SK-N-SH (cell line): ENCODE measurements around the gene HYLS1. TPM values are rescaled to one million over a fixed set of nuclear protein-coding genes. Genes with fewer than 3 reads are reported as not detected.
A peak's percentile ranks its signal among the peaks of the same experiment; 100 is the strongest.

Source experiments
- CTCF ChIA-PET: fragments of 300-600, 350-600 bp; formaldehyde crosslinking; extraction: SDS; loops from one replicate; lab custom pipeline; 2021; lab: Yijun Ruan, JAX
- POLR2A ChIA-PET: fragments of 350-600 bp; sonication (Branson Sonifier 250); formaldehyde crosslinking; extraction: SDS; loops from one replicate; lab custom pipeline; 2020; ENCODE audit warnings: antibody characterized with exemption, inconsistent platforms; lab: Yijun Ruan, JAX
- DNase-seq: peaks from one replicate; pipeline ENCODE4 v3.0.0; 2012
- H2AFZ ChIP-seq: fragments of 200-600 bp; sonication (generic); 2 replicates; pipeline ENCODE4 v1.8.1; 2016; ENCODE audit warnings: antibody characterized with exemption, mild to moderate bottlenecking, low read depth
- H3F3A ChIP-seq: fragments of 200-600 bp; sonication (generic); replicated peaks from 2 replicates; pipeline ENCODE3; 2016; ENCODE audit warnings: antibody characterized with exemption, mild to moderate bottlenecking; ENCODE audit not compliant: insufficient read depth
- H3K27ac ChIP-seq, 2 experiments: fragments of 200-500 bp in 1 of 2; fragments of 200-600 bp in 1 of 2; sonication (Bioruptor generic) in 1 of 2; sonication (generic), shearing (Covaris generic) in 1 of 2; 2 replicates each; pipeline versions ENCODE4 v1.5.1 to v1.6.1; 2014 to 2016; ENCODE audit warnings: low read depth in 2 of 2, inconsistent platforms in 1 of 2, low read length in 1 of 2, mild to moderate bottlenecking in 1 of 2, mixed read lengths in 1 of 2
- H3K27me3 ChIP-seq: fragments of 200-600 bp; sonication (generic), shearing (Covaris generic); 2 replicates; pipeline ENCODE4 v1.6.1; 2016; ENCODE audit warnings: mixed run types; ENCODE audit not compliant: insufficient read depth
- H3K36me3 ChIP-seq, 2 experiments: fragments of 200-500 bp in 1 of 2; fragments of 200-600 bp in 1 of 2; sonication (Bioruptor generic) in 1 of 2; sonication (generic) in 1 of 2; replicated peaks in 1 of 2; 2 replicates each; pipeline versions ENCODE3 to v1.5.1; 2014 to 2016; ENCODE audit warnings: low read length in 1 of 2, mild to moderate bottlenecking in 1 of 2; ENCODE audit not compliant: insufficient read depth in 2 of 2, control insufficient read depth in 1 of 2
- H3K4me1 ChIP-seq, 2 experiments: fragments of 200-500 bp in 1 of 2; fragments of 200-600 bp in 1 of 2; sonication (Bioruptor generic) in 1 of 2; sonication (generic), shearing (Covaris generic) in 1 of 2; 2 replicates each; pipeline versions ENCODE4 v1.5.1 to v1.6.1; 2014 to 2016; ENCODE audit warnings: low read depth in 1 of 2, low read length in 1 of 2, mixed run types in 1 of 2; ENCODE audit not compliant: insufficient read depth in 2 of 2, control insufficient read depth in 1 of 2
- H3K4me2 ChIP-seq: fragments of 200-600 bp; sonication (generic), shearing (Covaris generic); 2 replicates; pipeline ENCODE4 v1.6.1; 2017; ENCODE audit warnings: mixed run types
- H3K4me3 ChIP-seq, 2 experiments: fragments of 200-500 bp in 1 of 2; fragments of 200-600 bp in 1 of 2; sonication (Bioruptor generic) in 1 of 2; sonication (generic), shearing (Covaris generic) in 1 of 2; 2 replicates each; pipeline versions ENCODE4 v1.5.1 to v1.8.1; 2014 to 2016; ENCODE audit warnings: low read depth in 2 of 2, inconsistent platforms in 1 of 2, low read length in 1 of 2, mild to moderate bottlenecking in 1 of 2, mixed read lengths in 1 of 2, moderate library complexity in 1 of 2
- H3K79me2 ChIP-seq: fragments of 200-600 bp; sonication (generic); 2 replicates; pipeline ENCODE4 v1.8.1; 2017; ENCODE audit warnings: mild to moderate bottlenecking; ENCODE audit not compliant: insufficient read depth
- H3K9ac ChIP-seq: fragments of 200-600 bp; sonication (generic); 2 replicates; pipeline ENCODE4 v1.6.1; 2017; ENCODE audit warnings: mixed run types
- H3K9me2 ChIP-seq: fragments of 200-600 bp; sonication (generic); 2 replicates; pipeline ENCODE4 v1.6.1; 2017; ENCODE audit warnings: mixed run types
- H3K9me3 ChIP-seq: fragments of 200-600 bp; sonication (generic); 2 replicates; pipeline ENCODE4 v1.6.1; 2017; ENCODE audit warnings: mixed run types, mild to moderate bottlenecking, moderate library complexity
- H4K20me1 ChIP-seq: fragments of 200-600 bp; sonication (generic); 2 replicates; pipeline ENCODE4 v1.6.1; 2017; ENCODE audit warnings: mild to moderate bottlenecking, mixed run types; ENCODE audit not compliant: insufficient read depth
- CHD2 ChIP-seq: fragments of 150-350 bp; IDR thresholded peaks from 2 replicates; pipeline ENCODE4 v1.6.1; 2018; ENCODE audit warnings: low read length; ENCODE audit not compliant: partially characterized antibody
- EP300 ChIP-seq, 2 experiments: IDR thresholded peaks; 2 replicates each; pipeline versions ENCODE4 v1.4.0 to v1.6.1; 2012; ENCODE audit warnings: borderline replicate concordance in 1 of 2, low read depth in 1 of 2, low read length in 1 of 2
- GABPA ChIP-seq: IDR thresholded peaks from 2 replicates; pipeline ENCODE4 v1.4.0; 2012; ENCODE audit warnings: low read depth, mild to moderate bottlenecking
- NFIC ChIP-seq: IDR thresholded peaks from 2 replicates; pipeline ENCODE4 v1.4.0; 2012; ENCODE audit warnings: borderline replicate concordance
- RAD21 ChIP-seq: IDR thresholded peaks from 2 replicates; pipeline ENCODE4 v1.6.1; 2012; ENCODE audit warnings: mild to moderate bottlenecking, low read length
- RXRA ChIP-seq: IDR thresholded peaks from 2 replicates; pipeline ENCODE4 v1.4.0; 2012; ENCODE audit warnings: low read depth, mild to moderate bottlenecking, borderline replicate concordance
- SMC3 ChIP-seq: IDR thresholded peaks from 2 replicates; pipeline ENCODE4 v1.6.1; 2012; ENCODE audit warnings: low read depth, low read length, improper control_type of control experiment
- TAF1 ChIP-seq: IDR thresholded peaks from 2 replicates; pipeline ENCODE4 v1.6.1; 2012; ENCODE audit warnings: low read depth, mild to moderate bottlenecking, low read length, moderate library complexity, borderline replicate concordance
- TCF12 ChIP-seq: IDR thresholded peaks from 2 replicates; pipeline ENCODE4 v1.4.0; 2012
- WGBS: methylation state at CpG from one replicate; pipeline ENCODE4 v1.1.6; 2017; ENCODE audit warnings: low lambda C conversion rate; 5-methylcytosine and 5-hydroxymethylcytosine counted together
- polyA plus RNA-seq, 3 experiments: library from polyadenylated mRNA; depleted of rRNA; stranded (reverse); fragments of >200 nt; gene quantifications; 2 replicates each; pipeline ENCODE4 v1.2.3, GENCODE V29; 2012
- TF ChIP-seq, protein P1 (sequence below): IDR thresholded peaks from 2 replicates; pipeline ENCODE4 v1.4.0; 2012; ENCODE audit warnings: low read depth, borderline replicate concordance
- TF ChIP-seq, protein P2 (sequence below): fragments of 200-600 bp; sonication (generic); IDR thresholded peaks from 2 replicates; pipeline ENCODE4 v1.6.1; 2017; ENCODE audit warnings: antibody characterized with exemption, mild to moderate bottlenecking, moderate library complexity

The HYLS1 gene
- polyA plus RNA-seq, 1 of the 3 experiments (the other 2 are of a cell fraction), result 1.3 TPM

DNA sequence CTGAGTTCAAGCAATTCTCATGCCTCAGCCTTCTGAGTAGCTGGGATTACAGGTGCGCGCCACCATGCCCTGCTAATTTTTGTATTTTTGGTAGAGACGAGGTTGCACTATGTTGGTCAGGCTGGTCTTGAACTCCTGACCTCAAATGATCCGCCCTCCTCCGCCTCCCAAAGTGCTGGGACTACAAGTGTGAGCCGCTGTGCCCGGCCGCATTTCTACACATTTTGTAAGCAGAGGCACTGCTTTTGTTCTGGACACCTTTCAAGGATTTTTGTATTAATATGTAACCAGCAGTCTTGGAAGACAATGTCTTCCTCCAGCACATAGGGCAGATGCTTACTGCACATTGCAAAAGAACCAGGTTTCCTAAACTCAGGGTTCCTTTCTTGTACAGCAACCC lies 47.0 kb downstream of the HYLS1 start:
- POLR2A ChIA-PET, result no interaction called here
- Histone ChIP-seq H3K4me1 (peaks cover 0 to 24% of the 10 kb centered on the region in 2 experiments; a peak in 2 of 4 replicates), H3F3A (no peaks in the 10 kb centered on the region), H3K9ac (no peak overlapping the region), H3K79me2 (no peaks in the 10 kb centered on the region), H3K36me3 (no peaks in the 10 kb centered on the region), H3K9me2 (no peaks in the 10 kb centered on the region), H3K9me3 (no peaks in the 10 kb centered on the region), H2AFZ (no peak overlapping the region)
- DNase-seq, result no peak
- CTCF ChIA-PET, result interaction anchor here (0.8 to 2.0 kb wide), 6 partner anchors 11 to 259 kb away, joined by 3 to 12 read pairs (median 6); no protein-coding TSS in a partner anchor
- WGBS, result 90% methylated on average over 8 of the region's 8 CpGs
- TF ChIP-seq SMC3 (no peak), NFIC (no peak), TAF1 (no peak), CHD2 (no peak), GABPA (no peak)
- TF ChIP-seq, protein P1, sequence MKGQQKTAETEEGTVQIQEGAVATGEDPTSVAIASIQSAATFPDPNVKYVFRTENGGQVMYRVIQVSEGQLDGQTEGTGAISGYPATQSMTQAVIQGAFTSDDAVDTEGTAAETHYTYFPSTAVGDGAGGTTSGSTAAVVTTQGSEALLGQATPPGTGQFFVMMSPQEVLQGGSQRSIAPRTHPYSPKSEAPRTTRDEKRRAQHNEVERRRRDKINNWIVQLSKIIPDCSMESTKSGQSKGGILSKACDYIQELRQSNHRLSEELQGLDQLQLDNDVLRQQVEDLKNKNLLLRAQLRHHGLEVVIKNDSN, result no peak
- TF ChIP-seq, all 33 proteins: peak for 0
- Histone ChIP-seq H4K20me1 (no peaks in the 10 kb centered on the region), H3K27me3 (0 out of 2 replicates have a peak, but pooled peaks cover 6% of the 10 kb centered on the region), H3K4me2 (no peak overlapping the region), H3K27ac (no peak overlapping the region), H3K4me3 (no peak overlapping the region)

DNA sequence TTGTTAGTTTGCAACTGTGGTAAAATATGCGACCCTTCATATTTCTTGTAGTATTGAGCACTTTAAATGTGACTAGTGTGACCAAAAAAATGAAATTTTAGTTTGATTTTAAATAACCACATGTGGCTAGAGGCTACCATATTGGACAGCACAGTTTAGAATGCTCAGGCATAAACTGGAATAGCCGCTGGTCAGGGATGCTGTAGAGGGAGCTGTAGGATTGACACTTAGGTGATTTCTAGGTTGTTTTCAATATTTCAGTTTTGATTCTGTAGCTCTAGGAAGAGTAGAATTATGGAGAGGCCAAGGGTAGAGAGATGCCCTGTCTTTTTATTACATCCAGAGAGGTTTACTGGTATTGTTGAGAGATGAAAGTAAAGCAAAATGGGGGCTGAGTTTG lies 47.6 kb downstream of the HYLS1 start:
- Histone ChIP-seq H3K79me2 (no peaks in the 10 kb centered on the region), H3K36me3 (no peaks in the 10 kb centered on the region), H4K20me1 (no peaks in the 10 kb centered on the region), H3K27ac (peak overlapping the region in 1 of 2 experiments; percentile 8; a peak in 2 of 4 replicates), H3K4me2 (no peak overlapping the region), H3K9ac (no peak overlapping the region), H3K4me3 (no peak overlapping the region), H3K9me3 (no peaks in the 10 kb centered on the region), H3K4me1 (peaks cover 0 to 24% of the 10 kb centered on the region in 2 experiments; a peak in 2 of 4 replicates), H3K9me2 (no peaks in the 10 kb centered on the region), H3F3A (no peaks in the 10 kb centered on the region), H2AFZ (no peak overlapping the region), H3K27me3 (0 out of 2 replicates have a peak, but pooled peaks cover 2% of the 10 kb centered on the region)
- no peak for TF ChIP-seq RXRA
- TF ChIP-seq, protein P1, result no peak
- peak; percentile 30 for TF ChIP-seq RAD21
- TF ChIP-seq EP300 (IDR thresholded peaks at IDR 0.05; ENCODE audit: borderline replicate concordance in 1 of 2, low read depth in 1 of 2, low read length in 1 of 2), result no peak
- TF ChIP-seq, protein P2, sequence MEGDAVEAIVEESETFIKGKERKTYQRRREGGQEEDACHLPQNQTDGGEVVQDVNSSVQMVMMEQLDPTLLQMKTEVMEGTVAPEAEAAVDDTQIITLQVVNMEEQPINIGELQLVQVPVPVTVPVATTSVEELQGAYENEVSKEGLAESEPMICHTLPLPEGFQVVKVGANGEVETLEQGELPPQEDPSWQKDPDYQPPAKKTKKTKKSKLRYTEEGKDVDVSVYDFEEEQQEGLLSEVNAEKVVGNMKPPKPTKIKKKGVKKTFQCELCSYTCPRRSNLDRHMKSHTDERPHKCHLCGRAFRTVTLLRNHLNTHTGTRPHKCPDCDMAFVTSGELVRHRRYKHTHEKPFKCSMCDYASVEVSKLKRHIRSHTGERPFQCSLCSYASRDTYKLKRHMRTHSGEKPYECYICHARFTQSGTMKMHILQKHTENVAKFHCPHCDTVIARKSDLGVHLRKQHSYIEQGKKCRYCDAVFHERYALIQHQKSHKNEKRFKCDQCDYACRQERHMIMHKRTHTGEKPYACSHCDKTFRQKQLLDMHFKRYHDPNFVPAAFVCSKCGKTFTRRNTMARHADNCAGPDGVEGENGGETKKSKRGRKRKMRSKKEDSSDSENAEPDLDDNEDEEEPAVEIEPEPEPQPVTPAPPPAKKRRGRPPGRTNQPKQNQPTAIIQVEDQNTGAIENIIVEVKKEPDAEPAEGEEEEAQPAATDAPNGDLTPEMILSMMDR, result 0 out of 2 replicates have a peak, but pooled peaks have one; percentile 13
- no peak for TF ChIP-seq TCF12
- no peak for TF ChIP-seq GABPA
- CTCF ChIA-PET, result interaction anchor here (0.7 to 2.0 kb wide), 9 partner anchors 9 to 259 kb away, joined by 3 to 12 read pairs (median 6); no protein-coding TSS in a partner anchor
- WGBS, result 95% methylated on average over 2 of the region's 2 CpGs
- DNase-seq, result no peak
- POLR2A ChIA-PET, result interaction anchor here (1.3 kb wide), 1 partner anchor 176 kb away, joined by 4 read pairs; no protein-coding TSS in a partner anchor
